ENCODE measurements around the gene NCKAP1.

- TF ChIP-seq POLR2A (IDR thresholded peaks at IDR 0.05) (no peak), CTCF (IDR thresholded peaks at IDR 0.05) (no peak), POLR2AphosphoS5 (IDR thresholded peaks at IDR 0.05) (no peak), EP300 (IDR thresholded peaks at IDR 0.05) (no peak)
Observed at GRCh38 chr2:183021613-183022012, 16.6 kb downstream of the NCKAP1 start.

All from suprapubic skin (tissue), 4 donors.